Inflammatory macrophage treated with lipopolysaccharide for 4 hours (primary cell): ENCODE data around the gene ARHGAP22.
A peak's percentile ranks its signal among the peaks of the same experiment; 100 is the strongest.

ENCODE experiments used
- DNase-seq: peaks from one replicate; pipeline ENCODE4 v3.0.0-alpha.2; 2020

The ARHGAP22 gene

DNA sequence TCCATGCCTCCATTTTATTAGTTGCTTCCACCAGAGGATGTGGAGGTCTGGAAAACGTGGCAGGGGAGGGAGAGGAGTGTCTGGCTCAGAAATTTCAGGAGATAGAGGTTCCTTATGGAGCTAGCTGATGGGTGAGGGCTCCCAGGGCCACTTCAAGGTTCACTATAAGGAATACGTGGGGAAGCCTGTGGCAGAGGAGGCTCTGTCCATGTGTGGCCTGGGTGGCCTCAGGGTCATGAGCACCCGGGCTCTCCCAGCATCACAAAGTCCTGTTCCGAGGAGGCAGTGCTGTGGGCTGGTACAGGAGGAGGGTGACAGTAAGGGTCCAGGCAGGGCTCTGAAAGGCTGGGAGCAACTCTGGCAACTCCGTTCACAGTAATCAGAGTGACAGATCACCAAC is 24.6 kb downstream of the ARHGAP22 start:
- DNase-seq = no peak

GRCh38 chr10:48579251-48579960 is 25.5 kb downstream of the ARHGAP22 start:
- DNase-seq = no peak

- DNase-seq = peak; percentile 89
These were observed 27.7 kb downstream of the ARHGAP22 start for GRCh38 chr10:48577158-48577557.

- no peak for DNase-seq
These were observed 28.4 kb downstream of the ARHGAP22 start for GRCh38 chr10:48576501-48576900.

DNA sequence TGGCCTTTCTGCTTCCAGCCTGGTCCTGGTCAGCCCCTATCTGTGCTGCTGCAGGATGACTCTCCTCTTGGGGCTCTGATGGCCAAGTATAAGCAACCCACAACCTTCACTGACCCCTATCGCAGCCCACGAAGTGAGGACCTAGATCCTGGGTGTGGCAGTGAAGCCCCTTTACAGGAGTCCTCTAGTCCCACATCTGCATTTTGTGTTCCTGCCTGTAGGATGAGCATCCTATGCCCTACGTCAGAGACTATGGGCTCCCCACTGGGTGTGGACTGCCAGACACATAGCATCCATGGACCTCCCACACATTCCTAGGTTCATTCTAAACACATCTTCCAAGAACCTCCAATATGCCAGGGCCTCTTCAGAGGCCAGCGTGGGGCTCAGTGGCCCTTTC is 29.0 kb downstream of the ARHGAP22 start:
- DNase-seq = no peak

DNA sequence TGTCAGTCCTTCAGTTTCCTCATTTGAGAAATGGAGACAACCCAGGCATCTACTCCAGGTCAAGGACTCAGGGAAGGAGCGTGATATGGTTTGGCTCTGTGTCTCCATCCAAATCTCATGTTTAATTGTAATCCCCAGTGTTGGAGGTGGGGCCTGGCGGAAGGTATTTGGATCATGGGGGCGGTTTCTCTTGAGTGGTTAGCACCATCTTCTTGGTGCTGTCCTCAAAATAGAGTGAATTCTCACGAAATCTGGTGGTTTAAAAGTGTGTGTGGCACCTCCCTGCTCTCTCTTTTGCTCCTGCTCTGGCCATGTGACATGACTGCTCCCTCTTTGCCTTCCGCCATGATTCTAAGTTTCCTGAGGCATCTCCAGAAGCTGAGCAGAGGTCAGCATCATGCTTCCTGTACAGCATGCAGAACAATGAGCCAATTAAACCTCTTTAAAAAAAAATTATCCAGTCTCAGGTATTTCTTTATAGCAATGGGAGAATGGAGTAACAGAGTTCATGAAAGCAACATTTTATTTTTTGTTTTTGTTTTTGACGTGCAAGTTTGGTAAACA is 30.0 kb downstream of the ARHGAP22 start:
- no peak for DNase-seq

DNA sequence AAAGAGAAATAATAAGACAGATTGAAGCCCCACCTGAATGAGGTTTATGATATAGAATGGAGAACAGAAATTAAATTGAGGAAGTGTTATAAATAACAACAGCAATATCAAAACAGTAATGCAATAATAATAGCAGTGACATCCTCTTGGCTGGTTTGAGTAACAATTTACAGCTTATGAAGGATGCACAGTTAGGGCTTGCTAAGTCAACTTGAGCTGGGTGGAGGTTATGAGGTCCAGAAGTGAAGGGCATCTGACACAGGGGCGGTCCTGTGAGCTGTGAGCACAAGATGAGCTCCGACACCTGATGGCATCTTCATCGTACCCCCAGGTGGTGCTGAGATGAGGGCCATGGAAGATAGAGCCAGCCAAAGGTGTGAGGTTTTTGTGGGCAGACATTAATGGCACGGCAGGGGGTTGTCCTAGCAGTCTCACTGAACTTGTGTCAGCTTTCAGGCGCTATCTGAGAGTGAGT is 30.5 kb downstream of the ARHGAP22 start:
- peak; percentile 44 for DNase-seq

- DNase-seq = no peak
These were observed 31.8 kb downstream of the ARHGAP22 start for GRCh38 chr10:48573045-48573444.

- DNase-seq = no peak
These were observed 32.5 kb downstream of the ARHGAP22 start for GRCh38 chr10:48572414-48572813.

- DNase-seq = no peak
These were observed 36.3 kb downstream of the ARHGAP22 start for GRCh38 chr10:48568546-48568945.

- no peak for DNase-seq
These were observed 36.7 kb downstream of the ARHGAP22 start for GRCh38 chr10:48568131-48568530.

GRCh38 chr10:48567346-48567745 is 37.5 kb downstream of the ARHGAP22 start:
- no peak for DNase-seq

- DNase-seq = no peak
These were observed 40.3 kb downstream of the ARHGAP22 start for GRCh38 chr10:48564466-48565160.

DNA sequence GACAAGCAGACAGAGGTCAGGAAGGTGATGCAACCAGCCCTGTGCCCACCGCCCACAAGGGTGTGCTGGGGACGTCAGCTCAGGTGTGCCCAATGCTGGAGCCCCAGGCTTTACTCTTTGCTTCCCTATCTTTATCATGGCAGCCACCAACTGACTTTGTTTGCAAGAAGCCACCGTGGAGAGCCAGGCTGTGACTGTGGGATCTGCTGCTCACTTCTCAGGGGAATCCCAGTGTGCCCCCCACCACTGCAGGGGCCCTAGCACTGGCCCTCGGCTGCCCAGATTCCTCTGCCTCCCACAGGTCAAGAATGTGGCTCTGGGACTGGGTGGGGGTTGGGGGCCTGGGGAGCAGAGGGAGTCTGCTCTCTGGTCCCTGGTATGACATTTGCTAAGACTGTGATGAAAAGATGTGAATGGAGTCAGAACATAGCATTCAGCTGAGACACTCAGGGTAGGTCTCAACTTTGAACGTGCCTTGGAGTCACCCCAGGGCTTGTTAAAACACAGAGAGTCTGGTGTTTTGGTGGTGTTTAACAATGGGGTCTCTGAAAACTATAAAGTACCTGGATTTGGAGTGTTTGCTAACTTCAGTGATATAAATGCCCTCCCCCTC is 47.3 kb downstream of the ARHGAP22 start:
- DNase-seq = no peak

GRCh38 chr10:48556713-48557112 is 48.2 kb downstream of the ARHGAP22 start:
- DNase-seq = no peak

GRCh38 chr10:48556065-48556464 is 48.8 kb downstream of the ARHGAP22 start:
- DNase-seq = no peak

DNA sequence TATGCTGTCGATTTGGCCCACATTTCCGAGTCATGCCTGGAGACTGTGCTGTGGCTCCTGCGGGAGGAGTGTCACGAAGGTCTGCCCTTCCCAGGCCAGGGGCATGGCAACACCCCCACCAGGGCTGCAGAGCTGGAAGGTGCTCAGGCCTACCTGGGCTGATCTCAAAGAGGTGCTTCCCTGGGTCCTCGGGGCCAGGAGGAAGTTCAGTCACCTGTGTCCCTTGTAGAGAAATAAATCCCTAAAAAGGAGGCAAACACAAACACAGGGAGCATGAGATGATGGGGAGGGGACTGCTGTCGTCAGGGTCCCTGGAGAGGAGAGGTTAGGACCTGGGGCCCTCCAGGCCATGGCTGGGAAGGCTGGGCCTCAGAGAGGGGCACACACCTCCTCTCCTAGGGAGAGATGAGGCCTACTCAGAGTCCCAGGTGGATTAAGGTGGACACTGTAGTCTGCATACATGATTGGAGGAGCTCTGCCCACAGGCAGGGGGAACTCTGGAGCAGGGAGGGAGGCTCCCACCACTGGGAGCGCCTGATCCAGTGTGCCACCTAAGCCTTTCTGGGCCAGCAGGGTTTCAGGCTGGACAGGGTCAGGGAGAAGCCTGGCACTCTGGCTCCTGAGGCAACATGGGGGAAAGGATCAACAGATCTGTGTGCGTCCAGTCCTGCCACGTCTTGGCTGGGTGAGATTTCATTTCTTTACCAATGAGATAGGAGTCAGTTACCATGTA is 49.4 kb downstream of the ARHGAP22 start:
- no peak for DNase-seq

GRCh38 chr10:48554656-48555055 is 50.2 kb downstream of the ARHGAP22 start:
- DNase-seq = no peak

GRCh38 chr10:48554246-48554645 is 50.6 kb downstream of the ARHGAP22 start:
- DNase-seq = no peak

- DNase-seq = no peak
These were observed 51.8 kb downstream of the ARHGAP22 start for GRCh38 chr10:48552946-48553564.

- peak; percentile 64 for DNase-seq
These were observed 52.8 kb downstream of the ARHGAP22 start for GRCh38 chr10:48551861-48552591.

DNA sequence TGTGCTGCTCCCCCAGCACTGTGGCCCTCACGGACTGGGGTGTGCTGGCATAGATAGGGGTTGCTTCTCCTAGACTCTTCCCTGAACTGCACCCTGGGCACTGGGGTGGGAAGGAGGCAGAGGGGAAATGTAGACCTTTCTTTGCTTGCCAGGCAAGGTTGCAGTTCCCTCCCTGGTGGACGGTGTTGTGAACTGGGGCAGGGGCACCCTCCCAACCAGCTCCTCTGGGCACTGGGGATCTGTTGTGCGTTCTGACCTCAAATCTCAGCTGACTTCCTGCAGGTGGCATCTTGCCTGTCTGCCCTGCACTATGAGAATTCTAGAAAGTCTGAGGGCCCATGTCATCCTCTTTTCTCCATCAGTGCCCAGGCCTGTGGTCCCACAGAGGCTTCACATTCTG is 53.9 kb downstream of the ARHGAP22 start:
- DNase-seq = no peak
